Epithelial cell of proximal tubule (primary cell): ENCODE results near the gene PFN4. TPM values are rescaled to one million over a fixed set of nuclear protein-coding genes. Genes with fewer than 3 reads are reported as not detected.
"Not testable (repeated sequence)": the region's sequence is repeated elsewhere in the genome, so short reads cannot be mapped to it uniquely, and the experiment has no call there.

Experiments
- DNase-seq: peaks from one replicate; pipeline ENCODE4 v3.0.0-alpha.2; 2011; ENCODE audit warnings: low read depth
- H3K4me3 ChIP-seq: 2 replicates; pipeline ENCODE4 v1.5.1; 2011; ENCODE audit warnings: low read depth, mild to moderate bottlenecking, low read length
- total RNA-seq: library from RNA; depleted of rRNA; stranded (reverse); fragments of >200 nt; gene quantifications from 2 replicates; pipeline ENCODE4 v1.2.3, GENCODE V29; 2015
- TF ChIP-seq, protein P1 (sequence below): conservative IDR thresholded peaks from 2 replicates; pipeline ENCODE4 v1.5.1; 2012; ENCODE audit warnings: low read depth, mild to moderate bottlenecking, low read length

PFN4 gene
- total RNA-seq, 1 donor from 2014 or later, result not detected

DNA sequence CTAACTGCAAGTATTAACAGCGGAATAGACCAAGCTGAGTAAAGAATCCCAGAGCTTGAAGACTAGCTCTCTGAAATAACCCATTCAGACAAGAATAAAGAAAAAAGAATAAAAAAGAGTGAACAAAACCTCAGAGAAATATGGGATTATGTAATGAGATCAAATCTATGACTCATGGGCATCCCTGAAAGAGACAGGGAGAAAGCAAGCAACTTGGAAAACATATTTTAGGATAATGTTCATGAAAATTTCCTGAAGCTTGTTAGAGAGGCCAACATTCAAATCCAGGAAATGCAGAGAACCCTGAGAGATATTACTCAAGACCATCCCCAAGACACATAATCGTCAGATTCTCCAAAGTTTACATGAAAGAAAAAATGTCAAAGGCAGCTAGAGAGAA, 17.3 kb downstream of the PFN4 start:
- H3K4me3 ChIP-seq, result no peak overlapping the region
- DNase-seq, result no peak
- TF ChIP-seq, protein P1, sequence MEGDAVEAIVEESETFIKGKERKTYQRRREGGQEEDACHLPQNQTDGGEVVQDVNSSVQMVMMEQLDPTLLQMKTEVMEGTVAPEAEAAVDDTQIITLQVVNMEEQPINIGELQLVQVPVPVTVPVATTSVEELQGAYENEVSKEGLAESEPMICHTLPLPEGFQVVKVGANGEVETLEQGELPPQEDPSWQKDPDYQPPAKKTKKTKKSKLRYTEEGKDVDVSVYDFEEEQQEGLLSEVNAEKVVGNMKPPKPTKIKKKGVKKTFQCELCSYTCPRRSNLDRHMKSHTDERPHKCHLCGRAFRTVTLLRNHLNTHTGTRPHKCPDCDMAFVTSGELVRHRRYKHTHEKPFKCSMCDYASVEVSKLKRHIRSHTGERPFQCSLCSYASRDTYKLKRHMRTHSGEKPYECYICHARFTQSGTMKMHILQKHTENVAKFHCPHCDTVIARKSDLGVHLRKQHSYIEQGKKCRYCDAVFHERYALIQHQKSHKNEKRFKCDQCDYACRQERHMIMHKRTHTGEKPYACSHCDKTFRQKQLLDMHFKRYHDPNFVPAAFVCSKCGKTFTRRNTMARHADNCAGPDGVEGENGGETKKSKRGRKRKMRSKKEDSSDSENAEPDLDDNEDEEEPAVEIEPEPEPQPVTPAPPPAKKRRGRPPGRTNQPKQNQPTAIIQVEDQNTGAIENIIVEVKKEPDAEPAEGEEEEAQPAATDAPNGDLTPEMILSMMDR, result no peak

DNA sequence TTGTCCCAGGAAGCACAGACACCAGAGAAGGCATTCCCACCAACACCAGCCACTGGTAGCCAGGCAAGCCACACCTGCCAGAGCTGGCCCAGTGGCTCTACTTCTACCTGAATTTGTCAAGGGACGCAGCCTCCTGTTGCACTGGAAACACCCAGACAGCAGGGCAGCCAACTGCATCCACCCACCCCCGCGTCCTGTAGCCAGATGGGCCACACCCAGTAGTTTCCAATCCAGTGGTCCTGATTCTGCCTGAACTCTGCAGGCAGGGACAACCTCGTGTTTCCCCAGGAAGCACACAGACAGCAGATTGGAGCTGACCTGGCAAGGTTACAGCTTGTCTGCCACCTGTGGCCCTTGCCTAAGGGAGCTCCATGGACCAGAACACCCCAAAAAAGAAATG, 18.2 kb downstream of the PFN4 start:
- DNase-seq, result no peak
- TF ChIP-seq, protein P1, result no peak
- no peak overlapping the region for H3K4me3 ChIP-seq

DNA sequence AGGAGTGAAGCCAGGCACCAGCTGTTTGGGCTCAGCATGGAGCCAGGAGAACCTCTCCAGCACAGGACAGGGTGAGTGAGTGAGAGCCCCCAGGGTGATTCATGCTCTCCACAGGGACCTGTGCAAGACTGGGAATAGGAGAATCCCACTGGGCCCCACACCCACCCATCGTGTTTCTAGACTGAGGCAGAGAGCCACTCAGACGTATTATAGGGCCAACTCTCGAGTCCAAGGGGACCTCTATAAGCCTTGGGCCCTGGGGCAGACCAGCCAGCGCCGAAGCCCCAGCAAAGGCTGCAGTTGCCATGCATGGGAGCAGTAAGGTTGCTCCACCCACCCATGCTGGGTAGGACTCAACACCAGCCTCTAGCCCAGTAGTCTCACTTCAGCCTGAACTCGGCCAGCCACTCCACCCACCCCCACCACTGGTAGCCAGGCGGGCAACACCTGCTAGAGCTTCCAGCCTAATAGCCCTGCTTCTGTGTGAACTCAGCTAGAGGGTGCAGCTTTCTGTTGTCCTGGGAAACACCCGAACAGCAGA, 19.0 kb downstream of the PFN4 start:
- H3K4me3 ChIP-seq, result no peak overlapping the region
- TF ChIP-seq, protein P1, result no peak
- DNase-seq, result no peak

DNA sequence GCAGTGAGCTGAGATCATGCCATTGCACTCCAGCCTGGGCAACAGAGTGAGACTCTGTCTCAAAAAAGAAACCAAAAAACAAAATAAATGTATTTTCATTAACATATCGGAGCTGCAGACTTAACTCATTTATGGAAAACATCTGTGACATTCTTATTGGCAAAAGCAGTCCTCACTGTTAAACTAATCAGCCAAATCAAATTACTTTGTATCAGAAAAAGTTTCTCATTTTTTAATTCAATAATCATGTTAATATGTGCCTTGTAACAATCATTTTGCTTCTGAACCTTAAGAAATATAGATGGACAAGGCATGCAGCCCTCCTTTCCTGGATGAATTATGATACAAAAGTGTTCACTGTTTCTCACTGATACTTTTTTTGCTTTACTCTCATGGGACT, 20.5 kb downstream of the PFN4 start:
- no peak for DNase-seq
- TF ChIP-seq, protein P1, result no peak
- H3K4me3 ChIP-seq, result no peak overlapping the region

DNA sequence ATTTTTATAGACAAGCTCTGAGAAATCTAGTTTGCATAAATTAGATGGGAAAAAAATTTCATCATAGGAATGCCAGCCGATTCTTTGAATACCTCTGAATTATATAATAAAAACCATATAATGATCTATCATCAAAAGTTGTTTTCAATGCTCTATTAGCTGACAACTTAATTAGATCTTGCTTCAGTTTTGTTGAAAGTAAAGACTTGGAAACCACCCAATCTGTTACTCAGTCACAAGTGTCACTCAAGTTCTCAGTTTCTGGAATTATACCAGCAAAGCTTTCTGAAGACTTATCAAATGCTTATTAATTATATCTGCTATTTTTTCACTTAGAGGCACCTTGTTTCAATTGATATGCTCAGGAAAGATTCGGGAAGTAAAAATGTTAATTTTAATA, 21.1 kb downstream of the PFN4 start:
- no peak overlapping the region for H3K4me3 ChIP-seq
- no peak for DNase-seq
- TF ChIP-seq, protein P1, result no peak

DNA sequence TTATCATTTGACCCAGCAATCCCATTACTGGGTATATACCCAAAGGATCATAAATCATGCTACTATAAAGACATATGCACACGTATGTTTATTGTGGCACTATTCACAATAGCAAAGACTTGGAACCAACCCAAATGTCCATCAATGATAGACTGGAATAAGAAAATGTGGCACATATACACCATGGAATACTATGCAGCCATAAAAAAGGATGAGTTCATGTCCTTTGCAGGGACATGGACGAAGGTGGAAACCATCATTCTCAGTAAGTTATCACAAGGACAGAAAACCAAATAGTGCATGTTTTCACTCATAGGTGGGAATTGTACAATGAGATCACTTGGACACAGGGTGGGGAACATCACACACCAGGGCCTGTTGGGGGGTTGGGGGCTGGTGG, 22.4 kb downstream of the PFN4 start:
- DNase-seq, H3K4me3 ChIP-seq: not testable (repeated sequence)

DNA sequence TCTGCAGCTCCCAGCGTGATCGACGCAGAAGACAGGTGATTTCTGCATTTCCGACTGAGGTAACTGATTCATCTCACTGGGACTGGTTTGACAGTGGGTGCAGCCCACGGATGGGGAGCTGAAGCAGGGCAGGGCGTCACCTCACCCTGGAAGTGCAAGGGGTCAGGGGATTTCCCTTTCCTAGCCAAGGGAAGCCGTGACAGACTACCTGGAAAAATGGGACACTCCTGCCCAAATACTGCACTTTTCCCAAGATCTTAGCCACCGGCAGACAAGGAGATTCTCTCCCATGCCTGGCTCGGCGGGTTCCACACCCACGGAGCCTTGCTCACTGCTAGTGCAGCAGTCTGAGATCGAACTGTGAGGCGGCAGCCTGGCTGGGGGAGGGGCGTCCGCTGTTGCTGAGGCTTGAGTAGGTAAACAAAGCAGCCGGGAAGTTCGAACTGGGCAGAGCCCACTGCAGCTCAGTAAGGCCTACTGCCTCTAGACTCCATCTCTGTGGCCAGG, 27.9 kb downstream of the PFN4 start:
- DNase-seq, H3K4me3 ChIP-seq: not testable (repeated sequence)

DNA sequence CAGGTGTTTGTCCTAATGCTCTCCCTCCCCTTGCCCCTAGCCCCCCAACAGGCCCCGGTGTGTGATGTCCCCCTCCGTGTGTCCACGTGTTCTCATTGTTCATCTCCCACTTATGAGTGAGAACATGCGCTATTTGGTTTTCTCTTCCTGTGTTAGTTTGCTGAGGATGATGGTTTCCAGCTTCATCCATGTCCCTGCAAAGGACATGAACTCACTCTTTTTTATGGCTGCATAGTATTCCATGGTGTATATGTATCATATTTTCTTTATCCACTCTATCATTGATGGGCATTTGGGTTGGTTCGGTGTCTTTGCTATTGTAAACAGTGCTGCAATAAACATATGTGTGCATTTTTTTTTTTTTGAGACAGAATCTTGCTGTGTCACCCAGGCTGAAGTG, 29.9 kb downstream of the PFN4 start:
- not testable (repeated sequence) for H3K4me3 ChIP-seq, DNase-seq
